GM18520 (cell line): ENCODE data around the gene CARMIL1.
"Not testable (repeated sequence)": the region's sequence is repeated elsewhere in the genome, so short reads cannot be mapped to it uniquely, and the experiment has no call there.

Experiments used
- ATAC-seq: cut with Tn5 transposase; IDR thresholded peaks from one replicate; pipeline ENCODE4 v1.9.1; 2021; ENCODE audit not compliant: unreplicated experiment

The CARMIL1 gene

DNA sequence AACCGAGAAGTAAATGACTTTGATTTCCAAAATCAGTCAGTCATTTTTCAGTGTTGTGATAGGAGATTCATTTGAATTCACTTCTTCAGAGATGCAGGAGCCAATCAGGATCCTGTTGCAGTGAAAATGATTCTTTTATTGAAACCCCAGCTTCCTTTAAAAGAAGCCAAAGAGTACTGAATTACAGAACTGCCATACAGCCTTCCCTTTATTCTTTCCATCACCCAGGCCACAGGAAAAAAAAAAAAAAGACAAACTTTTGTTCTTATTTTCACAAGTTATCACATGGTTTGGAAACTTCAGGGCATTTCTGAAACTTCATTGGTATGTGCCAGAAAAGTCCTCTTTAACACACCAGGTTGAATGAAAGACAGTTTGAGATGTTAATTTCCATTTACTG lies 1.8 kb upstream of the CARMIL1 start:
- no peak for ATAC-seq

DNA sequence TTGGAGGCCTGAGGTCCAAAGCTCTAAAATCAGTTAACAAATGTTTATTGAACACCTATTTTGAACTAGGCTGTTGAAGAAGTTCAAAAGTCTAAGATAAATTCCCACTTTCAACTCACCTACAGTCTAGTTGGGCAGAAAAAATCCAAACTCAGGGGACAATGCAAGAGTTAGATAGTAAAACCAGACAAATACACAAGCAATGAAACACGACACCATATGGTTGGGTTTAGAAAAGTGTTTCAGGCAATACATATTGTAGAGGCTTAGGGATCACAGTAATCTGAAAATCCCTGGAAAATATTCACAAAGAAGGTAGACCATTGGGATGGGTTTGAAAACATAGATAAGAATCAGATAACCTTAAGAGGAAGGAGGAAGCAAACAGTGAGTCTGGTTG lies 1.3 kb upstream of the CARMIL1 start:
- no peak for ATAC-seq

DNA sequence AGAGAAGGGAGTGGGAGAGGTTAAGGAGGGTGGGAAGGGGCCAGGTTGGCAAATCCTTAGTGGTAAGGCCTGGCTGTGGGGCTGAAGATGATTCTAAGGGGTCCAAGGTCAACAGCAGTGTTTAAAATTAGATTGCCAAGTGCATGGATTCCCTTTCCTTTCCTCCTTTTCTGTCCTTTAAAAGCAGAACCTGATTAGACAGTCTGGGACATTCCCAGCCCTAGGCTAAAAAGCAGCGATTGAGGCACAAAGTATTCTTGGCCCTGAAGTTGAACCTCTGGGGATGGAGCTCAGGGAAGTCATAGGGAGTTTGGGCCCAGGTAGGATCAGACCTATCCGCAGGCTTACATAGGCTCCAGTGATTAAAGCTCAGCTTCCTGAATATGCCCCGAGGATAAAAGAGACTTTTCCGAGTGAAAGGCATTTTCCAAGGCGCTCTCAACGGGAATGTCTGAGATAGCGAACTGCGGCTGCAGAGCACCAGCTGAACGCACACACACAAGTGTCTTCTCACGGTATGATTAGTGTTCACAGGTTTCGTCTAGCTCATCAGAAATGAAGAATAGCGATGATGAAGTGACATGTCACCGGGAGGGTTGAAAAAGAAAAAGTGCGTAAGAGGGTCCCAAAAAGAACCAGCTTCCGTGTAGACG lies 787 bp upstream of the CARMIL1 start:
- no peak for ATAC-seq

DNA sequence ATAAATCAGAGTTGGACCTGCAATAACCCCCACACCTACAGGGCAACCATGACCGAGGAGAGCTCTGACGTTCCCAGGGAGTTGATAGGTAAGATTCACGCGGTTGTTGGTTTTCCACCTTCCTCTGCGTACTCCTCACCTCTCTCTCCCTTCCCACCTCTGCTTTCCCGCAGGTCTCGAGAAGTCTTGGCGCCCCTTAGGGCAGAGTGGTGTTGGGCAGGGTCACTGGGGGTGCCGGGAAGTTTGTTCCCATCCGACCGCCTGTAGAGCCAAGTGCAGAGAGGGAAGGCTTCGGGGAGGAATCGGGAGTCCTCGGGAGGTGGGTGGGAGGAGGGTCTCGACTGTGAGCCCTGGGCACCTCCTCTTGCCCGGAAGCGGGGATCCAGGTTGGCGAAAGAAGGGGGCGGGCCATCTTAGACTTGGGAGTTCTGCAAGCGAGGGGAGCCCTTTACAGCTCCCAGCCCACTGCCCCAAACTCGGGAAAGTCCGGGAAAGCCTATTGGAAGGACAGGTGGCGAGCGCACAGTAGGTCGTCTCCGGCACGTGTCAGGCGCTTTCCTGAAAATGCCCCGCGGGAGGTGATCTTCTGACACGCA lies 672 bp downstream of the CARMIL1 start:
- no peak for ATAC-seq

DNA sequence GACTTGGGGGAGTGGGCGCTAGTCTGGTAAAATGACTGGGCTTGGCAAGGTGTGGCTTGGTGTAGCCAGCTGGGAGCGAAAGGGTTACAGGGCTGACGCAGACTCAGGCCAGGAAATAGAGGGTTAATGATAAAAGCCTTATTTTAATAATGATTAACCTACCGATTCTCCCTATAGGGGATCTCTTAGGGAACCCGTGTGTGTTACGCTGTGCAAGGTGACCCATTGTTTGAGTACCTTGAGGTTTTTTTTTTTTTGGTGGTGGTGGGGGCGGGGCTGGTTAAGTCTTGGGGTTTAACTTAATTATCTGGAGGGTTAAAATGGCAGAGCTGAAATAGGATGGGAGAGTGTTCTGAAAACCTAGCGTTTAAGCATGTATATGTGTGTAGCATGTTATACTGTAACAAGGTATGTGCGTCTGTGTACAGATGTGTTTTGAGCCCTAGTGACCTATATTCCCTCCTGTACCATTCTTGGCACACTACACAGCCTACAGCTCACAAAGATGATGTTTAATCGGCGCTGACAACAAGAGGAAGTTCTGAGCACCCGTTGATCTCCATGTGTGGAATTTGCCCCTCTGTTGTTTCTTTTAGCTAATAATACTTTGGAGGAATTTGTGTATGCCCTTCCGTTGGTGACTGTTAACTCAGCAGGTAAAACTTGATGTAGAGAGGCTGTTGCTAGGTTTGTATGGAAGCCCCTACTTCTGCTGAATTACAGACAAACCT lies 1.3 kb downstream of the CARMIL1 start:
- ATAC-seq = no peak

DNA sequence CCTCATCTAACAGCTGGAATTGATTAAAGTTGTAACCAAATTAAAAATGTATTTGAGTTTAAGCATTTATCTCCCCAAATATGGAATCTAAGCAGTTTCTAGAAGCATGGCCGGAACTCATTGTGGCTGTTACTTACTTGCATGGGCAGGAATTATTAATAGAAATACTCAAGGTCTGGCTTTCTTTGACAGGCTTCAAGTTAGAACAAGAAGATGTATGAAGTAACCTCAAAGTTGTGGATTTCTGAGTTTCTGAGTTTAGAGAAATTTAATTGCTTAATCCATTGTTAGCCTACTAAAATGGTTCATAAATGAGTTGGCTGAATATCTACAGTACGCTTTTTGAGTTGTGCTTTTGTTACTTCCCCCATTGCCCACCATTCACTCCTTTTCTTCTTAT lies 7.7 kb downstream of the CARMIL1 start:
- ATAC-seq = no peak

DNA sequence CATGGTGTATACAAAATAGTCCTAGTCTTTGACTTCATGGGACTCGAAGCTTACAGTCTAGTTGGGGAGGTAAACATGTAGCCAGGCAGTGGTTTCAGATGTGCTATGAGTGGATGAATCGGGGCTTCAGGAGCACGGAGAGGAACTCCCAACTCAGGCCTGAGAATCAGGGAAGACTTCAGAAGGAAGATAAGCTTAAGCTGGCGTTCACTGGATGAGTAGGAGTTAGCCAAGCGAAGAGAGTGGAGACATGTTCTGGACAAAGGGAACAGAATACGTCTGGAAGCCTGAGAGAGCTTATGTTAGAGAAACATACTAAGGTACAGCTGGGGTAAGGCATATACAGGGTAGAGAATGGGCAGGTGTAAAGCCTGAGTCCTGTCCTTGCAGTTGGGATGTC lies 8.8 kb downstream of the CARMIL1 start:
- ATAC-seq = no peak

DNA sequence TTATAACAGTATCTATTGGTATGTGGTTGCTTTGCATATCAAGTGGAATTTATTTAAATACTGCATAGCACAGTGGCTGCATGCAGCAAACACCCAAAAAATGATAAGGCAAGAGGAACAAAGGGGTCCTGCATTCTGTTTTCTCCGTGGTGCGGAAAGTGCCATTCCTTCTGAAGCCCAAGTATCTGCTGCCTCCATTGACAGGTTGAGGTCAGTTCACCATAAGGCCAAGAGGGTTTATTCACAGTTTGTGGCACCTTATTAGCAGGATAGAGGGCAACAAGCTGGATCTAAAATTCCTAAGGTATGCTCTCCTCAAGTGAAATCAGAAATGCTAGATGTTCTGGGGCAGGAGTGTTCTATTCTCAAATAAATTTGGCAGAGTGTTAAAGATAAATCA lies 9.3 kb downstream of the CARMIL1 start:
- ATAC-seq = no peak

DNA sequence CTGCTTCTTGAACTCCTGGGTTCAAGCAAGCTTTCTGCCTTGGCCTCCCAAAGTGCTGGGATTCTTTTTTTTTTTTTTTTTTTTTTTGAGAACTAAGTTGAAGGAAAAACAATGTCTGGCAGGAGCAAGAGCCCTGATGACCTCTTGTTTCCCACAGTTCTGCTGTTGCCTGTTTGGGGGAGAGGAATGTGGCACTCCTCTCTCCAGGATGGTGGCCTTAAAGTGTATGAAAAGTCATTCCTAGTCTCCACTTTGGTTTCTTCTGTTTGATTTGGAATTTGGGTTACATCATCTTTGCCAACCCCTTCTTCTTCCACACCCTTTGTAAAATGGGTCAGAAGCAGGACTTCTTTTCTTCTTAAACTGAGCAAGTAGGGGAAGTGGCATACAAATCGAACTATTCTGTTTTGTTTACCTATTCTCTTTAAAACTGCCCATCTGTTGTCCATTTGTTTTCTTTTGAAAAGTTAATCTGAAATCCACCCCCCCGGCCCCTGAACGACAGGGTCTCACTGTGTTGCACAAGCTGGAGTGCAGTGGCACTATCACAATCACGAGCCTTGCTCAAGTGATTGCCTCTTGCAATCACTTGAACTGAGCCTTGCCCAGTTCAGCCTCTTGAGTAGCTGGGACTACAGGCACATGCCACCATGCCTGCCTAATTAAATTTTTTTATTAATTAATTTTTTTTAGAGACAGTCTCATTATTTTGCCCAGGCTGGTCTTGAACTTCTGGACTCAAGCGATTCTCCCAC lies 11.3 kb downstream of the CARMIL1 start:
- no peak for ATAC-seq

DNA sequence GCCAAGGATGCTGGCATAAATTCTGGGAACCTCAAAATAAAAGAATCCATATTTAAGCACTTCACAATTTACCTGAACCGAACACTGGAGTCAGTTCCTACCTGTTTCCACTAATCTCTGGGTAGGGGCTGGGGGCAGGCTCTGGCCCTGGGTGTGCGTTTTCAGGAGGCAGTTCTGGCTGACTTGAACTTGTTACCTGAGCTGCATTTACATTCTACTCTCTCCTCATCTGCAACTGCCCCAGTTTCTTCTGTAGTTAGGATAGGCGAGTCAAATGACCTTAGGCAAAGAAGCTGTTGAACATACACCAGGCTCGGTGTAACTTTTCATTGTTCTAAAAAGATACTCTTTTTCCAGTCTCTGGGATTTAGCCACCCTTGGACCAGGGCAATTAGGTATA lies 13.2 kb downstream of the CARMIL1 start:
- ATAC-seq = no peak

DNA sequence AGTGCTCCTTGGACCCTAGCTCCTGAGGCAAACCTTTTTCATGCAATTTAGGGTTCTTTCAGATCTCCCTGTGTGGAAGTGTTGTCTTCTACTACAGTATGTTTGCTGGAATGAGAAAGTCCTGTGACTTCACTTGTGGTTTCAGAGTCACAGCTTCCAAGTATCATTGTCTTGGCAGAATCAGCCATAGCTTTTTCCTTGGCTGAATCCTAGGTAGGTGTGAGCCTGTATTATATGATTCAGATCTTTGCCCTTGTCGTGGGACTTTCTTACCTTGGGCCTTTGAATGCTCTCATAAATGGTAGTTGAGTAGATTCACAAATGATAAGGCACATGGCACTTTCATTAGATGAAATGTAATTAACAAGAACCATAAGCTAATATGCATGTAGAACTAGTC lies 16.5 kb downstream of the CARMIL1 start:
- ATAC-seq = no peak

DNA sequence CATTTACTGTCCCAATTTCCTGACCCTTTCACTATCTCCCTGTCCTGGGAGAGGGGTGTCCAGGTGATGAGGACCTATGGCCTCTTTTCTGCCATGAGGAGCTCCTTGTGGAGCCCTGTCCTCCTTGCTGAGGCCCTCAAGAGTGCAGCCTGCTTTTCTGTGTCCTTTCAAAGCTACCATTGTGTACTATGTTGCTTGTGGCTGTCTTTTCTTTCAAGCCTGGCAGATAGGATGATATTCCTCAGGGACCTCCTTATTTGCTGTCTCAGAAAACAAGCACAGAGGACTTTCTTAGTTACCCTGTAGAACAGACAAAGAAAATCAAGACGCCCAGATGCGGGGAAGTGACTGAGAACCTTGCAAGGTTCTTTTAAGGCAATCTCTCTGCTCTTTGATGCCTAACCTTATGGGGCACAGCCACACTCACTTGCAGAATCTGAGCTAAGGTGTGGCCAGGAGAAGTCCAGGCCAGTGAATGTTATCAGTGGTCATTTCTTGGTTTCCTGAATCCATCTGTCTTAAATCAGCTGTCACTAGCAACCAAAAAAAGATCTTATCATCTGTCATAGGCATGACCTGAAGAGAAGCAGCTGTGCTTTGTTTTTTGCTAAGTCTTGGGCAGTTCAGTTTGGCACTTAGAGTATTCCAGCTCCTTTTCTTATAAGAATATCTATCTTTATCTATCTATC lies 17.2 kb downstream of the CARMIL1 start:
- ATAC-seq = no peak

DNA sequence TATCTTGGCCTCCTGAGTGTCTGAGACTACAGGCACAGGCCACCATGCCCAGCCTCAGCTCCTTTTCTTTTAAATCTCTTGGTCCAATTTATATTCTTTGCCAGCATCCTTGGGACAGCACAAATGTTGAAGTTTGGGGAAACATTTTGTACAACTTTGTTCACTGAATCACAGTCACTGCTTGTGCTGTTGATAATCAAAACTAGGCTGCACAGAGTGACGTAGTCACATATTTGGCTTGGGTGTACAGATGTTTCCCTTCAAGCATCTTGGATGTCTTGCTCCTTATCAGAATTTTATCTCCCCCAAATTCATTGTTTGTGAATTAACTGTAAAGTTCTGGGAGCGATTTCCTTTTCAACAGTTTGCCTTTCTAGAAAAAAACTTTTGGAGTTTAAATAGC lies 17.9 kb downstream of the CARMIL1 start:
- no peak for ATAC-seq

DNA sequence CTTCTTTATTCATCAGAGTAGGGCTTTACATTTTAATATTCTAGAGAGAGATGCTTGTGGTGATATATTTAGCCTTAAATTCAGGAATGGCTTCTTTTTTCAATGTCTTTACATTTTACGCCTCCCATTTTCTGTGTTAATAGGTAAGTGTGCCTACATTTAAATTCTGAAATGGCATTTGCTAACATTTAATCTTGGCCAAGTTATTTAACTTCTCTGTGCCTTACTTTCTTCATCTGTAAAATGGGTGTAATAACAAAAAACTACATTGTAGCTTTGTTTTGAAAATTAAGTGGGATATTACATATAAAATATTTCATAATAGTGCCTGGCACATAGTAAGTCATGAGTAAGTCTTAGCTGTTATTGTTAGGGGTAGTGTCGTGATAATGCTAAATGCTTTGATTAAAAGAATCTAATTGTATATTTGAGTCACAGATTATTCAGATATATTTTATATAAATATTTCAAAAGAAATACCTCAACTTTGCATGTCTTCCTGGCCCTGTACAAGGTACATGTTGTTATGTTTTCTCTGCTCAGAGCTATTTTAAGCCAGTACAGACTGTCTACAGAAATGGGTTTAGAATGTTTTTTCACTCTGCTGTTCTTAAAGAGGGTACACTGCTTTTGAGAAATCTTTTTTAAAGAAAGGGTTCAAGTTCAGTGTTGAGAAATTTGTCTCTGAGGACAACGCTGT lies 18.8 kb downstream of the CARMIL1 start:
- ATAC-seq = no peak

DNA sequence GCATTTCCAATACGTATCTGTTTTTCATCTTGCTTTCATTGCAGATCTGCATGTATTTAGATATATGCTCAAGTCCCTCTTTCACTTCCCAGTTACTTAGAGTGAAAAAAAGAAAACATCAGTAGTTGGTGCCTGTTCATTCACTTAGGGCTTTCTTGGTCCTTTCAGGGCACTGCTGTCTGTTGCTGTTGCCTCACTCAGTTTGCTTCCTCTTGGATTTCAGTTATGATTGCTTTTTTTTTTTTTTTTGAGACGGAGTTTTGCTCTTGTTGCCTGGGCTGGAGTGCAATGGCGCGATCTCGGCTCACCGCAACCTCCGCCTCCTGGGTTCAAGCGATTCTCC lies 19.3 kb downstream of the CARMIL1 start:
- ATAC-seq = not testable (repeated sequence)

DNA sequence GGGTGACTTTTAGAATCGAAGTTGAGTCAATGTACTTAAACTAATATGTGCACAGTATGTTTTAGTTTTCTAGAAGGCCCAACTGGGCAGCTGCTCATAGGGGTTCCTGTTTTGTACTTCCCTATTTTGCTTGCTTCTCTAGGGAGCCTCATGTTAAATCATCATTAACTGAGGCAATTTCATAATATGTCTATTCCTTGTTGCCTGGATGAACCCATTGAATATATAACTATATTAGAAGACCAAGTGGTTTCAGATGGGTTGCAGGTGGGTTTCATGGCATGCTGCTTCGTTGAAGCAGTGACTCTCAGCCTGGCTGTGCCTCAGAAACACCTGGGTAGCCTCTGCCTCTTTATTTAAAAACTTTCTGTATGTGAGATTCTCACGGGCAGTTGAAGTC lies 22.2 kb downstream of the CARMIL1 start:
- no peak for ATAC-seq

DNA sequence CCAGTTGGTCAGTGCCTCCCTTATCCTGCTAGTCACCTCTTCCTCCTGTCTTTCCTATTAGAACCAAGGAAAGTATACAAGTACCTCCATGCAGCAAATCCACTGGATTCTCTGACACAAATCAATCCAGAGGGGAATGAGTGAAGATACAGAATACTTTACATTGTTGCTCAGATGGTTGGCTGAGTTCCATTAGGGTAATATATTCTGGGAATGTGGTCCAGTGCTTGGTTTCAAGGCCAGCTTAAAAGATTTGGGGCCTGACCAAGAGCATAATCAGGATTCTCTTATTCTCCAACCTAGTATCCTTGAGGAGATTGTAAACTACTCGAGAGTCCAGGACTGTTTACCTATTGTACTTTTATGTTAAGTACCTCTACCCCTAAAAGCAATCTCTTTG lies 23.0 kb downstream of the CARMIL1 start:
- no peak for ATAC-seq

DNA sequence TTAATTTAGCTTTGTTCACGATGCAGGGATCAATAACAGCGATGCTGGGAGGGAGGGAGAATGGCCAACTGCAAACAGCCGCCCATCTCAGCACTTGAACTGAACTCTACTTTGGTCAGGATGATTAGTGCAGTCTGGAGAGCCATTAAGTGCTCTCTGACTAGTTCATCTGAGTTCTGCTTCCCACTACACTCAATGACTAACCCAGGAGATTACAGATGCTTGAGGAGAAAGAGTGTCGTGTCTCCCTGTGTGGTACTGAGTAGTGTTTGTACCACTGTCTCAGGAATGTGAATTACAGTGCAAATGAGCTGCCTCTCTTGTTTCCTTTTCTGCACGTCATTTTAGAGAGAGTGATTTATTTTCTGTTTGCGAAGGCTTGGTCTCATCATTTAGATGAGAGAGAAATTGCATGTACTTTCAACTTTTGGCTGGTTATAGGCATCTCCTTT lies 23.5 kb downstream of the CARMIL1 start:
- ATAC-seq = no peak

DNA sequence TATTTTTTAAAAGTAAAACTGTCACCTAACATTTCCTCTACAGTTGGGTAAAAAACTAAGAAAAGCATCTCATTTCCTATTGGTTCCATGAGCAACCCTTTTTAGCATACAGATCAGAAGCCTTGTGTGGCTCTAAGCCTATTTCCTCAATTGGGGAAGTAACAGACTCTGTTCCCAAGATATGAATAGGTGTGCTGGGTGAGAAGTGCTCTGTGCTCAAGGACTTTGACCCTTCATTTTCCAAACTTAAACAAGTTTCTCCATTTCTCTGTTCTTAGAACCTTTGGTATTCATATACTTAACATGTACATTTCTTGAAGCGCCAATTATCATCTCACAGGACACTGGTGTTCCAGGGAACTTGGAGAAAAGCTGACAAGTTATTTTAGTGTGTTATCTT lies 24.1 kb downstream of the CARMIL1 start:
- no peak for ATAC-seq

DNA sequence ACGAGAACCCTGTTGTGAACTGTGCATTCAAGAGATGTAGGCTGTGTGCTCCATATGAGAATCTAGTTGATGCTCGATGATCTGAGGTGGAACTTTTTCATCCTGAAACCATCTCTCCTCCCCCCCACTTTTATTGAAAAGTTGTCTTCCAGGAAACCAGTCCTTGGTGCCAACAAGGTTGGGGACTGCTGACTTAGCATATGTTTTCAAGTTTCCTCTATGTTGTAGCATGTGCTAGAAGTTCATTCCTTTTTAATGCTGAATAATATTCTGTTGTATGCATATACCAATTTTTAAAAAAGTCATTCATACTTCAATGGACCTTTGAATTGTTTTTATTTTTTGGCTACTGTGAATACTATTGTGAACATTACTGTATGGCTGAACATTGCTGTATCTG lies 27.2 kb downstream of the CARMIL1 start:
- no peak for ATAC-seq
